Vagina (tissue), 2 donors: ENCODE data around the gene HOXD4. TPM values are rescaled to one million over a fixed set of nuclear protein-coding genes. Genes with fewer than 3 reads are reported as not detected.
A peak's percentile ranks its signal among the peaks of the same experiment; 100 is the strongest.

Source experiments
- DNase-seq, 2 donors: peaks; one replicate each; pipeline ENCODE4 v3.0.0-alpha.2; 2017; ENCODE audit errors: extremely low spot score in 2 of 2
- H3K27ac ChIP-seq: fragments of 200-600 bp; sonication (generic); one replicate; pipeline ENCODE4 v1.5.1; 2019
- H3K27me3 ChIP-seq: fragments of 200-600 bp; sonication (generic); one replicate; pipeline ENCODE4 v1.5.1; 2019
- H3K36me3 ChIP-seq, 2 donors: fragments of 200-600 bp; sonication (generic); one replicate each; pipeline ENCODE4 v1.5.1; 2017 to 2019
- H3K4me1 ChIP-seq: fragments of 200-600 bp; sonication (generic); one replicate; pipeline ENCODE4 v1.5.1; 2019
- H3K4me3 ChIP-seq, 2 donors: fragments of 200-600 bp; sonication (generic); 1 replicate in 1 of 2; 2 replicates in 1 of 2; pipeline ENCODE4 v1.5.1; 2016 to 2019
- H3K9me3 ChIP-seq: fragments of 200-600 bp; sonication (generic); one replicate; pipeline ENCODE4 v1.5.1; 2019
- CTCF ChIP-seq, 3 experiments: fragments of 450-650 bp in 2 of 3; fragments of 200-600 bp in 1 of 3; sonication (generic) in 1 of 3; IDR thresholded peaks; one replicate each; pipeline ENCODE4 v1.5.1; 2017 to 2019; ENCODE audit warnings: antibody characterized with exemption in 3 of 3, mild to moderate bottlenecking in 2 of 3, moderate library complexity in 2 of 3
- POLR2A ChIP-seq, 2 donors: fragments of 450-650 bp; IDR thresholded peaks; one replicate each; pipeline ENCODE4 v1.6.1; 2017; ENCODE audit warnings: antibody characterized with exemption in 2 of 2, mild to moderate bottlenecking in 2 of 2, moderate library complexity in 2 of 2
- POLR2AphosphoS5 ChIP-seq, 2 donors: sonication (generic); formaldehyde crosslinking; IDR thresholded peaks; one replicate each; pipeline ENCODE4 v1.9.0; 2017; ENCODE audit warnings: antibody characterized with exemption in 2 of 2, mild to moderate bottlenecking in 2 of 2, low read depth in 1 of 2; ENCODE audit not compliant: insufficient read depth in 1 of 2
- intact Hi-C: fragments of 100-400 bp; cut with DNase I; formaldehyde crosslinking; loops from one replicate; pipeline ENCODE4 v1.15.1; 2023
- total RNA-seq: library from RNA; depleted of rRNA; stranded (reverse); fragments of >200 nt; gene quantifications from one replicate; pipeline ENCODE4 v1.2.3, GENCODE V29; 2016

HOXD4 gene
- total RNA-seq, 1 donor from 2014 or later, result 4.9 TPM

- Histone ChIP-seq H3K27me3 (no peaks in the 10 kb centered on the region), H3K27ac (peak within 1 kb of the TSS; percentile 82), H3K36me3 (no peaks in the 10 kb centered on the region), H3K9me3 (no peaks in the 10 kb centered on the region), H3K4me1 (peaks cover 71% of the 10 kb centered on the region), H3K4me3 (peak within 1 kb of the TSS; percentile 54 to 59)
- DNase-seq, result no peak
- intact Hi-C loops, result loop anchor here (1.0 kb wide), 1 partner anchor 23 kb away; no protein-coding TSS in a partner anchor
- TF ChIP-seq CTCF (IDR thresholded peaks at IDR 0.05), result no peak
- peak in 1 of 2 donors; percentile 63 for TF ChIP-seq POLR2AphosphoS5 (IDR thresholded peaks at IDR 0.05; ENCODE audit: insufficient read depth in 1 of 2, low read depth in 1 of 2)
- no peak for TF ChIP-seq POLR2A (IDR thresholded peaks at IDR 0.05)
These were observed 44.5 kb upstream of the HOXD4 start, which contains the start of gene HOXD11 for GRCh38 chr2:176106581-176107539. Gene HOXD11 (plus strand): TSS chr2:176107280. CDS start chr2:176107356, 76 bp downstream.

GRCh38 chr2:176107731-176108181 lies 43.6 kb upstream of the HOXD4 start:
- Histone ChIP-seq H3K4me1 (peaks cover 73% of the 10 kb centered on the region), H3K4me3 (peak overlapping the region; percentile 54 to 59), H3K27ac (peak overlapping the region; percentile 69), H3K9me3 (no peaks in the 10 kb centered on the region), H3K27me3 (no peaks in the 10 kb centered on the region), H3K36me3 (no peaks in the 10 kb centered on the region)
- no peak for DNase-seq
- intact Hi-C loops, result loop anchor here (1.0 kb wide), 1 partner anchor 23 kb away; no protein-coding TSS in a partner anchor
- no peak for TF ChIP-seq POLR2AphosphoS5 (IDR thresholded peaks at IDR 0.05; ENCODE audit: insufficient read depth in 1 of 2, low read depth in 1 of 2)
- TF ChIP-seq POLR2A (IDR thresholded peaks at IDR 0.05), result no peak
- no peak for TF ChIP-seq CTCF (IDR thresholded peaks at IDR 0.05)

GRCh38 chr2:176109192-176109901 lies 42.0 kb upstream of the HOXD4 start:
- Histone ChIP-seq H3K4me1 (peaks cover 57% of the 10 kb centered on the region), H3K27ac (no peak overlapping the region), H3K9me3 (no peaks in the 10 kb centered on the region), H3K27me3 (no peaks in the 10 kb centered on the region), H3K36me3 (no peaks in the 10 kb centered on the region), H3K4me3 (peak overlapping the region; percentile 54 to 59)
- TF ChIP-seq CTCF (IDR thresholded peaks at IDR 0.05) (no peak), POLR2AphosphoS5 (IDR thresholded peaks at IDR 0.05; ENCODE audit: insufficient read depth in 1 of 2, low read depth in 1 of 2) (no peak), POLR2A (IDR thresholded peaks at IDR 0.05) (no peak)
- DNase-seq, result no peak
- intact Hi-C loops, result no loop called here

GRCh38 chr2:176109946-176110345 lies 41.4 kb upstream of the HOXD4 start:
- TF ChIP-seq POLR2AphosphoS5 (IDR thresholded peaks at IDR 0.05; ENCODE audit: insufficient read depth in 1 of 2, low read depth in 1 of 2), result no peak
- TF ChIP-seq POLR2A (IDR thresholded peaks at IDR 0.05), result no peak
- TF ChIP-seq CTCF (IDR thresholded peaks at IDR 0.05), result no peak
- H3K4me3 ChIP-seq, result no peak overlapping the region

More at GRCh38 chr2:176109946-176110345, 41.4 kb upstream of the HOXD4 start:
- intact Hi-C loops, result no loop called here
- Histone ChIP-seq H3K4me1 (peaks cover 51% of the 10 kb centered on the region), H3K27ac (no peak overlapping the region), H3K27me3 (no peaks in the 10 kb centered on the region), H3K36me3 (no peaks in the 10 kb centered on the region), H3K9me3 (no peaks in the 10 kb centered on the region)
- no peak for DNase-seq
